ENCODE data around the gene KRTAP5-4.
"Not testable (repeated sequence)": the region's sequence is repeated elsewhere in the genome, so short reads cannot be mapped to it uniquely, and the experiment has no call there.

Gene KRTAP5-4

GRCh38 chr11:1589996-1590395 lies 31.9 kb downstream of the KRTAP5-4 start:
- no peak for DNase-seq (ENCODE audit: low spot score)
- in situ Hi-C loops (cut with MboI; ENCODE audit: low sequenced_read_pairs, unreplicated experiment), result no loop called here
- no peak for TF ChIP-seq CTCF (IDR thresholded peaks at IDR 0.05; ENCODE audit: borderline replicate concordance, control extremely low read depth, extremely low read depth, insufficient read depth, missing control alignments)

GRCh38 chr11:1589191-1589963 lies 32.6 kb downstream of the KRTAP5-4 start:
- in situ Hi-C loops (cut with MboI; ENCODE audit: low sequenced_read_pairs, unreplicated experiment); DNase-seq (ENCODE audit: low spot score): not testable (repeated sequence)

GRCh38 chr11:1586699-1587098 lies 35.2 kb downstream of the KRTAP5-4 start:
- in situ Hi-C loops (cut with MboI; ENCODE audit: low sequenced_read_pairs, unreplicated experiment), result no loop called here
- DNase-seq (ENCODE audit: low spot score), result no peak
- no peak for TF ChIP-seq CTCF (IDR thresholded peaks at IDR 0.05; ENCODE audit: borderline replicate concordance, control extremely low read depth, extremely low read depth, insufficient read depth, missing control alignments)

GRCh38 chr11:1584661-1585370 lies 37.1 kb downstream of the KRTAP5-4 start, which contains the start of gene KRTAP5-1:
Gene KRTAP5-1 (minus strand): TSS chr11:1585283. CDS start chr11:1585249, 34 bp downstream.
- DNase-seq (ENCODE audit: low spot score); in situ Hi-C loops (cut with MboI; ENCODE audit: low sequenced_read_pairs, unreplicated experiment): not testable (repeated sequence)

- DNase-seq (ENCODE audit: low spot score); in situ Hi-C loops (cut with MboI; ENCODE audit: low sequenced_read_pairs, unreplicated experiment): not testable (repeated sequence)
Measured at GRCh38 chr11:1582909-1583308, 39.0 kb downstream of the KRTAP5-4 start.

GRCh38 chr11:1581976-1582375 lies 40.0 kb downstream of the KRTAP5-4 start:
- TF ChIP-seq CTCF (IDR thresholded peaks at IDR 0.05; ENCODE audit: borderline replicate concordance, control extremely low read depth, extremely low read depth, insufficient read depth, missing control alignments), result no peak
- in situ Hi-C loops (cut with MboI; ENCODE audit: low sequenced_read_pairs, unreplicated experiment), result no loop called here
- no peak for DNase-seq (ENCODE audit: low spot score)

GRCh38 chr11:1576825-1577224 lies 45.1 kb downstream of the KRTAP5-4 start:
- in situ Hi-C loops (cut with MboI; ENCODE audit: low sequenced_read_pairs, unreplicated experiment), result no loop called here
- TF ChIP-seq CTCF (IDR thresholded peaks at IDR 0.05; ENCODE audit: borderline replicate concordance, control extremely low read depth, extremely low read depth, insufficient read depth, missing control alignments), result no peak
- no peak for DNase-seq (ENCODE audit: low spot score)

GRCh38 chr11:1575756-1576155 lies 46.2 kb downstream of the KRTAP5-4 start:
- DNase-seq (ENCODE audit: low spot score); in situ Hi-C loops (cut with MboI; ENCODE audit: low sequenced_read_pairs, unreplicated experiment): not testable (repeated sequence)

- TF ChIP-seq CTCF (IDR thresholded peaks at IDR 0.05; ENCODE audit: borderline replicate concordance, control extremely low read depth, extremely low read depth, insufficient read depth, missing control alignments), result no peak
- in situ Hi-C loops (cut with MboI; ENCODE audit: low sequenced_read_pairs, unreplicated experiment), result no loop called here
- no peak for DNase-seq (ENCODE audit: low spot score)
Measured at GRCh38 chr11:1574933-1575242, 47.0 kb downstream of the KRTAP5-4 start.

Data from GM13976 (cell line).